Caco-2 (cell line): ENCODE measurements around the gene ADRA1B. TPM values are rescaled to one million over a fixed set of nuclear protein-coding genes. Genes with fewer than 3 reads are reported as not detected.

Experiments
- BruUV-seq: library from RNA; stranded (reverse); fragments of 400-500 nt; replicated peaks from 2 replicates; lab custom pipeline; 2021; lab: Mats Ljungman, UMichigan
- CTCF ChIA-PET: fragments of 300-600 bp; sonication (Branson Sonifier 250); formaldehyde crosslinking; loops from one replicate; lab custom pipeline; 2022; ENCODE audit warnings: antibody characterized with exemption; lab: Charles Lee
- POLR2A ChIA-PET: fragments of 300-600 bp; sonication (Branson Sonifier 250); formaldehyde crosslinking; loops from one replicate; lab custom pipeline; 2022; ENCODE audit warnings: antibody characterized with exemption; lab: Charles Lee
- DNase-seq, 2 experiments: peaks; one replicate each; pipeline versions ENCODE4 v3.0.0 to v3.0.0-alpha.2; 2020 to 2022
- H3K27me3 ChIP-seq: replicated peaks from 2 replicates; pipeline ENCODE4 v1.6.0; 2011; ENCODE audit warnings: low read length; ENCODE audit not compliant: control insufficient read depth, insufficient read depth
- H3K36me3 ChIP-seq: 2 replicates; pipeline ENCODE4 v1.5.1; 2011; ENCODE audit warnings: low read length; ENCODE audit not compliant: control insufficient read depth, insufficient read depth
- H3K4me1 ChIP-seq: fragments of 250-450 bp; sonication (Bioruptor Pico); 2 replicates; pipeline ENCODE4 v1.5.1; 2020; ENCODE audit warnings: mild to moderate bottlenecking
- H3K4me3 ChIP-seq: 2 replicates; pipeline ENCODE4 v1.5.1; 2011; ENCODE audit warnings: low read depth, mild to moderate bottlenecking, control low read depth, low read length
- H3K9me3 ChIP-seq: fragments of 250-450 bp; sonication (Bioruptor Pico); 2 replicates; pipeline ENCODE4 v1.5.1; 2020; ENCODE audit warnings: mild to moderate bottlenecking, moderate library complexity
- H3K27ac Mint-ChIP-seq: one replicate; pipeline ENCODE4 v1.8.0; 2022; ENCODE audit warnings: mixed read lengths; ENCODE audit not compliant: unreplicated experiment
- H3K27me3 Mint-ChIP-seq: one replicate; pipeline ENCODE4 v1.8.0; 2022; ENCODE audit warnings: mixed read lengths; ENCODE audit not compliant: insufficient read depth, unreplicated experiment
- H3K36me3 Mint-ChIP-seq: one replicate; pipeline ENCODE4 v1.8.0; 2022; ENCODE audit warnings: mild to moderate bottlenecking, mixed read lengths; ENCODE audit not compliant: insufficient read depth, unreplicated experiment
- H3K4me1 Mint-ChIP-seq: one replicate; pipeline ENCODE4 v1.8.0; 2022; ENCODE audit warnings: low read depth, mixed read lengths; ENCODE audit not compliant: unreplicated experiment
- H3K4me3 Mint-ChIP-seq: one replicate; pipeline ENCODE4 v1.8.0; 2022; ENCODE audit warnings: mild to moderate bottlenecking, moderate library complexity, mixed read lengths; ENCODE audit not compliant: unreplicated experiment
- H3K9me3 Mint-ChIP-seq: one replicate; pipeline ENCODE4 v1.8.0; 2022; ENCODE audit warnings: mixed read lengths; ENCODE audit not compliant: unreplicated experiment
- intact Hi-C: fragments of 100-400 bp; cut with micrococcal nuclease; formaldehyde crosslinking; loops from one replicate; pipeline ENCODE4 v1.10.0; 2022; ENCODE audit not compliant: unreplicated experiment
- total RNA-seq: library from RNA; stranded (reverse); gene quantifications from 2 replicates; pipeline ENCODE4 v1.2.3, GENCODE V29; 2022
- TF ChIP-seq, protein P1 (sequence below), 2 experiments: fragments of 200-600 bp in 1 of 2; IDR thresholded peaks; 1 replicate in 1 of 2; 2 replicates in 1 of 2; pipeline versions ENCODE4 v1.5.1 to v1.8.0; 2011 to 2022; ENCODE audit warnings: antibody characterized with exemption in 1 of 2, control low read depth in 1 of 2, inconsistent platforms in 1 of 2, low read depth in 1 of 2, low read length in 1 of 2, mild to moderate bottlenecking in 1 of 2, moderate library complexity in 1 of 2; ENCODE audit not compliant: insufficient read depth in 1 of 2, severe bottlenecking in 1 of 2, unreplicated experiment in 1 of 2

The ADRA1B gene
- total RNA-seq, 1 experiment from 2014 or later: not detected

DNA sequence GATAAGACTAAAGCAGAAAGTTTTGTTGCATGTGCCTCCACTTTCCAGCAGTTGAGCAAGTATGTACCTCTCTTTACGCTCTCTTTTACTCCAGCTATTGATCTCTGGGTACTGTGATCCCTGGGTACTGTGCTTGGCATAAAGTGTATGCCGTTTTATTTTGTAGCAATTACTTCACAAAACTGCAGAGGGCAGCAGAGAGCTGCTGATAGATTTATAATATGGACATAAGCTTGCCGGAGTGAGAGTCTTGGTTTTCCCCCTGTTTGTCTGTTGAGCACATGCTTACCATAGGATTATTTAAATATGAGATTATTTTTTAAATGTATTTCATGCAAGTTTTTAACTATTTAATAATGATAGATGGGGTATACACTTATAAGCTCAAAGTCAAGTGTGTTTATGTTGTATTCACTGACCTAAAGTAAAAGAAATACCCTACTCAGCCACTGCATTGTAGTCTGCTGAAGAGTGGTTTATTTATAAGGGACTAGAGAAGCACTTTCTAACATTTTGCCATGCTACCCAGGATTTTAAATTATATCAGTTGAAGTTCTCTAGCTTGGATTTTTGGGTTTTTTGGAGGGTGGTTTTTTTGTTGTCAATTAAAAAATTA, 105.7 kb downstream of the ADRA1B start:
- BruUV-seq: no TSS peak
- TF ChIP-seq, protein P1, sequence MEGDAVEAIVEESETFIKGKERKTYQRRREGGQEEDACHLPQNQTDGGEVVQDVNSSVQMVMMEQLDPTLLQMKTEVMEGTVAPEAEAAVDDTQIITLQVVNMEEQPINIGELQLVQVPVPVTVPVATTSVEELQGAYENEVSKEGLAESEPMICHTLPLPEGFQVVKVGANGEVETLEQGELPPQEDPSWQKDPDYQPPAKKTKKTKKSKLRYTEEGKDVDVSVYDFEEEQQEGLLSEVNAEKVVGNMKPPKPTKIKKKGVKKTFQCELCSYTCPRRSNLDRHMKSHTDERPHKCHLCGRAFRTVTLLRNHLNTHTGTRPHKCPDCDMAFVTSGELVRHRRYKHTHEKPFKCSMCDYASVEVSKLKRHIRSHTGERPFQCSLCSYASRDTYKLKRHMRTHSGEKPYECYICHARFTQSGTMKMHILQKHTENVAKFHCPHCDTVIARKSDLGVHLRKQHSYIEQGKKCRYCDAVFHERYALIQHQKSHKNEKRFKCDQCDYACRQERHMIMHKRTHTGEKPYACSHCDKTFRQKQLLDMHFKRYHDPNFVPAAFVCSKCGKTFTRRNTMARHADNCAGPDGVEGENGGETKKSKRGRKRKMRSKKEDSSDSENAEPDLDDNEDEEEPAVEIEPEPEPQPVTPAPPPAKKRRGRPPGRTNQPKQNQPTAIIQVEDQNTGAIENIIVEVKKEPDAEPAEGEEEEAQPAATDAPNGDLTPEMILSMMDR (IDR thresholded peaks at IDR 0.05; ENCODE audit: insufficient read depth in 1 of 2, low read depth in 1 of 2, low read length in 1 of 2, severe bottlenecking in 1 of 2, unreplicated experiment in 1 of 2): peak; percentile 77 to 85
- no peaks in the 10 kb centered on the region for H3K36me3 ChIP-seq
- H3K4me1 ChIP-seq: no peaks in the 10 kb centered on the region
- Mint-ChIP-seq H3K4me3 (no peak overlapping the region), H3K4me1 (peaks cover 7% of the 10 kb centered on the region), H3K27ac (no peak overlapping the region), H3K9me3 (no peaks in the 10 kb centered on the region), H3K36me3 (peaks cover 20% of the 10 kb centered on the region), H3K27me3 (no peaks in the 10 kb centered on the region)
- intact Hi-C loops: loop anchor here (1.0 to 10.0 kb wide), 7 partner anchors 43 to 369 kb away; partner anchors contain the start of gene PWWP2A
- H3K4me3 ChIP-seq: no peak overlapping the region
- POLR2A ChIA-PET: interaction anchor here (0.9 to 1.1 kb wide), 3 partner anchors 13 to 266 kb away, joined by 4 to 5 read pairs (median 4); partner anchors contain the start of genes PWWP2A and TTC1
- CTCF ChIA-PET: interaction anchor here (0.5 to 2.2 kb wide), 24 partner anchors 12 to 417 kb away, joined by 3 to 16 read pairs (median 4); partner anchors contain the start of gene TTC1
- DNase-seq: peak; percentile 56 to 71
- no peaks in the 10 kb centered on the region for H3K9me3 ChIP-seq
- no peaks in the 10 kb centered on the region for H3K27me3 ChIP-seq

Other genes starting within 250 kb of the ADRA1B start
- 50.3 and 53.0 TPM in 2 replicates for gene TTC1, start 92.7 kb downstream of the ADRA1B start, total RNA-seq
- gene PWWP2A, start 203.0 kb downstream of the ADRA1B start, total RNA-seq: 34.4 and 36.7 TPM in 2 replicates